ENCODE data around the gene FZD4. TPM values are rescaled to one million over a fixed set of nuclear protein-coding genes. Genes with fewer than 3 reads are reported as not detected.

Gene FZD4
- polyA plus RNA-seq, 1 donor, result 32.1 TPM

DNA sequence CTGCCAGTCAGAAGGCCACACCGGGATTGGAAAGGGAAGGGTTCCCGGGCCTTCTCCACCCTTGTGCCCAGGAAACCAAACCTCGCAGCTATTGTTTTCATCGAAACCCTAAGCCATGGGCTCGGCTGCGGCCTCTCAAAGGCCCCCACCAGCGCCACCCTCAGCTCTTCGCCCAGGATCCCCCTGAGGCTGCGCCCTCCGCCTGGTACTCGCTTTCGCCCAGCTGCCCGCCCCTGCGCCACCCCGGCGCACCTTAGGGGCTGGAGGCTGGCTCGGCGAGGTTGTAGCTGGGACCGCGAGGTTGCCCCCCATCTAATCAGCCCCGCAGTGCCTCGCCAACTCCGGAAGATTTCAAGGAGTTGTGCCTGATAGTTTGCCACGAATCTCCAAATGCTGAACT, 49.0 kb downstream of the FZD4 start:
- DNase-seq, result no peak

GRCh38 chr11:86905252-86905651, 49.9 kb downstream of the FZD4 start:
- no peak for DNase-seq

DNA sequence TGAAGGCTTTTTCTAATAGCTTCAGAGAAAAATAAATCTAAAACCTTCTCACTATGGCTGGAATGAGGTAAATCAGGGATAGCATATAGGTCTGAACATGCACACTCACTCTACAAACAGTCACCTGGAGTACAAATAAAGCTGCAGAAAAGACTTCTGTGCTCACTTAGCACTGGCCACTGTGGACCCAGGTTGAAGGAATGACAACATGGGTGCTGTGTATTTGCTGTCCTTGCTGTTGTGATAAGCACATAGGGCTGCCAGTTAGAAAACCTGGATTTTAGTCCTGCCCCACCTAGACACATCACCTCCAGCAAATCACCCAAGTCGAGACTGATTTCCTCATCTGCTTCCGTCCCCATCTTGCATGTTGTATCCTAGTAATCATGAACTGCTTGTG, 51.2 kb downstream of the FZD4 start:
- no peak for DNase-seq

- DNase-seq, result no peak
These were observed 52.9 kb downstream of the FZD4 start for GRCh38 chr11:86902345-86902744.

- no peak for DNase-seq
These were observed 53.6 kb downstream of the FZD4 start for GRCh38 chr11:86901599-86901998.

DNA sequence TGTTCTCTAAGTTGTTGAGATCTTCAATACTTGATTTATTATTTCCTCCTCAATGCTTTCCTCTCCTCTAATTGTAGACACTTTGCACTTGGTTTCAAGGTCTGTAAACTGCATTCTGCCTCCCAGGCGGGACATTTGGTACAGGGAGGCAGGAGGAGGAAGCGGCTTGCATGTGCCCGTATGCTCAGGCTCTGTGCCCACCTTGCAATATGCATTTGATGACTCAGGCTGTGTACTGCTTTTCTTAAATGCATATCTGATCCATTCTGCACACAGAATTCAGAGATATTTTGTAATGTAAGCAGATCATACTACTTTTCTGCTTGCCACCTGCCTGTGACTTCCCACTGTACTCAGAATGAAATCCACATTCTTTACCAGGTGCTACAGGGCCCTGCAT, 55.0 kb downstream of the FZD4 start:
- DNase-seq, result no peak

- DNase-seq, result no peak
These were observed 56.5 kb downstream of the FZD4 start for GRCh38 chr11:86898689-86899088.

GRCh38 chr11:86896441-86896841, 58.8 kb downstream of the FZD4 start:
- DNase-seq, result no peak

Other genes with a start within 250 kb of the FZD4 start
- gene PRSS23, start 154.9 kb downstream of the FZD4 start, polyA plus RNA-seq (ENCODE audit: insufficient read length), result 21.4 TPM
- 13.5 TPM for gene TMEM135, start 82.5 kb upstream of the FZD4 start, polyA plus RNA-seq (ENCODE audit: insufficient read length)